GM13977 (cell line): Measurements from ENCODE around the gene ARAP3.

ENCODE experiments used
- DNase-seq: peaks from one replicate; pipeline ENCODE4 v3.0.0; 2012; ENCODE audit warnings: low spot score
- CTCF ChIP-seq: IDR thresholded peaks from 2 replicates; pipeline ENCODE4 v1.5.1; 2012; ENCODE audit warnings: mild to moderate bottlenecking, control low read depth; ENCODE audit not compliant: insufficient read depth; ENCODE audit errors: extremely low read depth, missing control alignments
- in situ Hi-C: fragments of 300-500 bp; cut with MboI; formaldehyde crosslinking; loops from one replicate; pipeline ENCODE4 v1.12.0; 2022; ENCODE audit warnings: low sequenced_read_pairs, low pct_unique_long_range_greater_than_20kb, mixed read lengths, inconsistent platforms; ENCODE audit not compliant: unreplicated experiment

ARAP3 gene

DNA sequence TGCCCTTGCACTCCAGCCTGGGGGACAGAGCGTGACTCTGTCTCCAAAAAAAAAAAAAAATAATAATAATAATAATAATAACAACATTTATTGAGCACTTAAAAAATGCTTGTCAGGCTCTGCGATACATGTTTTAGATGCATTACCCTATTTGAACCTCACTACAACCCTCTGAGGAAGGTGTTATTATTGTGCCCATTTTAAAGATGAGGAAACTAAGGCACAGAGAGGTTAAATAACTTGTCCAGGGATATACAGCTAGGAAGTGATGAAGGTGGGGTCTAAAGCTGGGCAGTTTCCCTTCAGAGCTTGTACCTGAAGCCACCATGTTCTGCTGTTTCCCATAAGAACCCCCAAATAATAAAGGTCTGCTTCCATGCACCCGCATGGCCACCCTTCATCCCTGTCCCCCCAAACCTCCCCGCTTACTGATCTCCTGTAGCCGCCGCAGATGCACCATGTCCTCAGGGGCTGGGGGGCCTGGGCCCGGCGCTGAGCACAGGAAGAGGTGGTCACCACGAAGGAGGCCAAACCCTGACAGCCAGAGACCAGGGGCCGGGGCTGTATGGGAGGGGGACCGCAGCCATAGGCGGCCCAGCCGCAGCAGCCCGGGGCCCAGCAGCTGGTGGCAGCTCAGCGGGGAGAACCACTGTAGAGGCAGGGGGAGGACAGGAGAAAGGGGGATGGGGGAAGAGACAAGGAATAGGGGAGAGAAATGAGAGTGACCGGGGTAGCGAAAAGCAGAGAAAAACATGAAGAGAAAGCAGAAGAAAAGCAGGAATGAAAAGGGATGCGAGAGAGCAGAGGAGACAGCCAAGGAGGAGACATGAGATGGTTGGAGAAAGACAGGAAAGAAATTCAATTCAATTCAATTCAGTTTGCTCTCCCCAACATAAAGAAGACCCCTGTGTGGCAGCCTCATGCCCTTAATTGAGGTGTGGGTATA lies 15.8 kb downstream of the ARAP3 start:
- DNase-seq, result no peak
- no peak for TF ChIP-seq CTCF
- in situ Hi-C loops, result no loop called here

- in situ Hi-C loops, result no loop called here
- peak; percentile 88 for DNase-seq
- TF ChIP-seq CTCF, result peak; percentile 89
Observed at GRCh38 chr5:141664733-141665461, 17.1 kb downstream of the ARAP3 start.

DNA sequence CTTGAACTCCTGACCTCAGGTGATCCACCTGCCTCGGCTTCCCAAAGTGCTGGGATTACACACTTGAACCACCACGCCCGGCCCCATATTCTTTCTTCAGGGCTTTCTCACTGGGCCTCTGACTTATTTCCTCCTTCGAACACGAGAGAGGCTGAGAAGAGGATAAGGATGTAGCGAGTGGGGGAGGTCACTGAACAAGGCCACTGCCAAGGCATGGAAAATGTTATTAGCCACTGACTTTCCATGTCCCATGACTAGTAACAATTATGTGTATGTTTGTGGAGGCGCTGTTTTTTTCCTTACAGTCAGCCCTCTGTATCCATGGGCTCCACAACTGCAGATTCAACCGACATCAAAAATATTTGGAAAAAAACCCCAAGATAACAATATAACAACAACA lies 18.5 kb downstream of the ARAP3 start:
- DNase-seq, result no peak
- TF ChIP-seq CTCF, result no peak
- in situ Hi-C loops, result no loop called here

DNA sequence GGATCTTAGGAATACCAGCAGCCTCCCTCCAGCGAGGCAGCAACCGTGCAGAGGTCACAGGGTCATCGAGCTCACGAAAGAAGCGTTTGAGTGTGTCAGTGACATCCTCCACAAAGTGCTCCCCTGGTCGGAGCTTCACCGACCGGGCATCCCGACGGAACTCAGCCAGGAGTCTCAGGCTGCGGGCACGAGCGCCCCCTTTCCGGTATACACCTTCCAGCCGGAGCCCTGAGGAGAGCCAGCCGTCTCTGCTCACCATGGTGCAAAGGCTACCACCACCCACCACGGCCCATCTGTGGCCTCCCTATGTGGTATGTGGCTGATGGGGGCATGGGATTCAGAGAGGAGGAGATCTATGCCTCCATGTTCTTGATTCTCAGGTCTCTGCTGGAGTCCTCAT lies 20.0 kb downstream of the ARAP3 start:
- in situ Hi-C loops, result no loop called here
- no peak for DNase-seq
- TF ChIP-seq CTCF, result no peak

DNA sequence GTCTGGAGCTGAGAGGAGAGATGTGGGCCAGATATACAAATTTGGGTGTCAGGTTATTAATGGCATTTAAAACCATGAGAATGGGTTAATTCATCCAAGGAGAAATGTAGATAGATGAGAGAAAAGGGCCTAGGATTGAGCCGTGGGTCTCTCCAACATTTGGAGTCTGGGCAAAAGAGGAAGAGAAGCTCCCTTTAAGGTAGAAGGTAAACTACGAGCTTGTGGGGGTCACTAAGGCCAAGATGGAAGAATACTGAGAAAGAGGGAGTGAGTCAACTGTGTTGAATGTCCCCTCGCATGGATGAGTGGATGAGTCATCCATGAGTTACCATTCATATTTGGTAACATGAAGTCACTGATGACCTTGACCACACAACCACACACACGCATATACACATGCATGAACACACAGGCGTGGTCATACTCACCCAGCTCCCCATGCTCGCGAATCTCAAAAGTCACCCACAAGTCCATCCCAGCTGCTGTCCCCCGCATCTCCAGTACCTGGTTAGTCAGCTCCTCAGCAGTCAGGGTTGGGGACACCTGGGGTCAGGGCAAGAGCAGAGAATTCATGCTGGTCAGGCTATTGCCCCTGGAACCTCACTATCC lies 24.0 kb downstream of the ARAP3 start:
- in situ Hi-C loops, result no loop called here
- TF ChIP-seq CTCF, result no peak
- DNase-seq, result peak; percentile 75

DNA sequence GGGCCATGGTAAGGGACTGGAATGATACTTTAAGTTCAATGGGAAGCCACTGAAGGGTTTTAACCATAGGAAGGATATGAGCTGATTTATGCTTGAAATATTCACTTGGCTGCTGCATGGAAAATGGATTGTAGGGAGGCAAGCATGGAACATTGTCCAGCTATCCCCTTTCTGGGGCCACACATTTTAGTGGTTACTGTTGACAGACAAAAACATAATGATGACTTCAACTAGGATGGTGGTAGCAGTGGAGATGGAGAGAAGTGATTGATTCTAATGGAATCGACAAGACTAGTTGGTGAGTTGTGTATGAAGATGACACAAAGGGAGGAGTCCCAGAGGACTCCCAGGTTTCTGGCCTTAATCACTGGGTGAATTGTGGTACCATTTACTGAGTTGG lies 24.6 kb downstream of the ARAP3 start:
- TF ChIP-seq CTCF, result no peak
- DNase-seq, result no peak
- in situ Hi-C loops, result no loop called here
